GM12878 (cell line): ENCODE results near the gene PNLDC1. TPM values are rescaled to one million over a fixed set of nuclear protein-coding genes. Genes with fewer than 3 reads are reported as not detected.

Experiments
- ATAC-seq: fragments of 200-7000 bp; cut with Tn5 transposase; 3 replicates; pipeline ENCODE4 v1.9.1; 2020; ENCODE audit warnings: mild to moderate bottlenecking, moderate library complexity
- BruUV-seq: library from RNA; stranded (reverse); fragments of 400-500 nt; replicated peaks from 2 replicates; lab custom pipeline; 2021; lab: Mats Ljungman, UMichigan
- CTCF ChIA-PET: fragments of 300-600 bp; sonication (Branson Sonifier 250); formaldehyde crosslinking; extraction: SDS; loops from one replicate; lab custom pipeline; 2021; ENCODE audit warnings: inconsistent platforms; lab: Yijun Ruan, JAX
- POLR2A ChIA-PET: fragments of 350-600 bp; formaldehyde crosslinking; extraction: SDS; loops from one replicate; lab custom pipeline; 2021; ENCODE audit warnings: inconsistent platforms; lab: Charles Lee
- RAD21 ChIA-PET: fragments of 300-600 bp; sonication (Branson Sonifier 250); formaldehyde crosslinking; loops from one replicate; lab custom pipeline; 2023; ENCODE audit warnings: antibody characterized with exemption; ENCODE audit not compliant: unreplicated experiment; lab: Charles Lee
- SMC1A ChIA-PET: fragments of 300-600 bp; sonication (Branson Sonifier 250); formaldehyde crosslinking; loops from one replicate; lab custom pipeline; 2023; ENCODE audit not compliant: unreplicated experiment, uncharacterized antibody; lab: Charles Lee
- DNase-seq: peaks from one replicate; pipeline ENCODE4 v3.0.0-alpha.2; 2011; ENCODE audit warnings: low read depth, low spot score
- FAIRE-seq: peaks from 3 replicates; lab custom pipeline; 2011; peaks lifted over from hg19 to GRCh38; lab: Jason Lieb, UNC
- H2AFZ ChIP-seq: 2 replicates; pipeline ENCODE4 v1.6.0; 2011; ENCODE audit warnings: low read depth, low read length, control low read depth; ENCODE audit not compliant: control insufficient read depth
- H3K27ac ChIP-seq: 2 replicates; pipeline ENCODE4 v1.5.1; 2011; ENCODE audit warnings: control low read depth; ENCODE audit not compliant: control insufficient read depth, insufficient read depth
- H3K27me3 ChIP-seq, 2 experiments: replicated peaks in 1 of 2; 2 replicates each; pipeline versions ENCODE4 v1.6.0 to v1.6.1; 2011; ENCODE audit warnings: low read length in 1 of 2; ENCODE audit not compliant: control insufficient read depth in 2 of 2, insufficient read depth in 2 of 2
- H3K36me3 ChIP-seq, 2 experiments: 2 replicates each; pipeline ENCODE4 v1.5.1; 2011; ENCODE audit warnings: low read length in 1 of 2; ENCODE audit not compliant: control insufficient read depth in 2 of 2, insufficient read depth in 2 of 2
- H3K4me1 ChIP-seq: 2 replicates; pipeline ENCODE4 v1.6.1; 2011; ENCODE audit warnings: mild to moderate bottlenecking, low read length, moderate library complexity, mixed read lengths; ENCODE audit not compliant: control insufficient read depth, insufficient read depth
- H3K4me2 ChIP-seq: 2 replicates; pipeline ENCODE4 v1.6.0; 2011; ENCODE audit warnings: control low read depth; ENCODE audit not compliant: control insufficient read depth, insufficient read depth
- H3K4me3 ChIP-seq: fragments of 200-600 bp; sonication (generic); 2 replicates; pipeline ENCODE4 v1.5.1; 2016
- H3K79me2 ChIP-seq: 2 replicates; pipeline ENCODE4 v1.6.0; 2011; ENCODE audit warnings: low read length; ENCODE audit not compliant: control insufficient read depth, insufficient read depth
- H3K9ac ChIP-seq: 2 replicates; pipeline ENCODE4 v1.8.0; 2011; ENCODE audit warnings: low read length, control low read depth, mixed read lengths; ENCODE audit not compliant: control insufficient read depth, insufficient read depth
- H3K9me3 ChIP-seq: replicated peaks from 3 replicates; pipeline ENCODE4 v1.5.1; 2011; ENCODE audit warnings: mild to moderate bottlenecking, low read length; ENCODE audit not compliant: control insufficient read depth, insufficient read depth
- H4K20me1 ChIP-seq: 2 replicates; pipeline ENCODE4 v1.6.0; 2011; ENCODE audit not compliant: control insufficient read depth, insufficient read depth
- BCL11A ChIP-seq: IDR thresholded peaks from 2 replicates; pipeline ENCODE4 v1.6.1; 2011; ENCODE audit warnings: low read depth, low read length
- CBX3 ChIP-seq: fragments of 200-600 bp; sonication (generic); IDR thresholded peaks from 2 replicates; pipeline ENCODE4 v1.6.1; 2016; ENCODE audit warnings: low read depth, borderline replicate concordance
- CEBPB ChIP-seq, 2 experiments: fragments of 150-350 bp in 1 of 2; IDR thresholded peaks; 2 replicates each; pipeline ENCODE4 v1.6.1; 2012 to 2014; ENCODE audit warnings: low read depth in 2 of 2, low read length in 2 of 2, borderline replicate concordance in 1 of 2, inconsistent platforms in 1 of 2
- EED ChIP-seq: sonication (generic); IDR thresholded peaks from 2 replicates; pipeline ENCODE4 v1.6.1; 2016; ENCODE audit warnings: antibody characterized with exemption, low read depth
- FOS ChIP-seq: IDR thresholded peaks from 3 replicates; pipeline ENCODE4 v1.6.1; 2011; ENCODE audit warnings: borderline replicate concordance; ENCODE audit not compliant: insufficient read length; ENCODE audit errors: extremely low read depth
- HDAC6 ChIP-seq: fragments of 200-600 bp; sonication (generic); IDR thresholded peaks from one replicate; pipeline ENCODE4 v1.8.0; 2017; ENCODE audit warnings: antibody characterized with exemption; ENCODE audit not compliant: unreplicated experiment
- IRF3 ChIP-seq: fragments of 450-650 bp; IDR thresholded peaks from 2 replicates; pipeline ENCODE4 v1.6.1; 2014; ENCODE audit warnings: mild to moderate bottlenecking
- MEF2A ChIP-seq: IDR thresholded peaks from 2 replicates; pipeline ENCODE4 v1.6.1; 2011; ENCODE audit warnings: low read depth, mild to moderate bottlenecking, low read length, moderate library complexity; ENCODE audit not compliant: insufficient read depth
- NR2C1 ChIP-seq: fragments of 450-650 bp; IDR thresholded peaks from 2 replicates; pipeline ENCODE4 v1.6.1; 2017; ENCODE audit warnings: antibody characterized with exemption, mild to moderate bottlenecking, moderate library complexity
- PAX8 ChIP-seq: fragments of 450-650 bp; IDR thresholded peaks from 2 replicates; pipeline ENCODE4 v1.6.1; 2017; ENCODE audit warnings: mild to moderate bottlenecking, moderate library complexity
- PKNOX1 ChIP-seq: fragments of 450-650 bp; IDR thresholded peaks from 2 replicates; pipeline ENCODE4 v1.6.1; 2016; ENCODE audit warnings: mild to moderate bottlenecking
- POLR2AphosphoS2 ChIP-seq: IDR thresholded peaks from 2 replicates; pipeline ENCODE4 v1.6.1; 2011; ENCODE audit warnings: low read depth, mild to moderate bottlenecking, low read length, improper control_type of control experiment, moderate library complexity
- SIN3A ChIP-seq: IDR thresholded peaks from 2 replicates; pipeline ENCODE4 v1.6.1; 2012; ENCODE audit warnings: low read depth, low read length, improper control_type of control experiment
- SMARCA5 ChIP-seq: fragments of 450-650 bp; IDR thresholded peaks from 2 replicates; pipeline ENCODE4 v1.6.1; 2017; ENCODE audit warnings: mild to moderate bottlenecking
- STAT1 ChIP-seq: fragments of 450-650 bp; conservative IDR thresholded peaks from 2 replicates; pipeline ENCODE4 v1.6.1; 2014; ENCODE audit warnings: antibody characterized with exemption, mild to moderate bottlenecking
- TCF12 ChIP-seq: IDR thresholded peaks from 2 replicates; pipeline ENCODE4 v1.6.1; 2011; ENCODE audit warnings: low read depth, mild to moderate bottlenecking, low read length
- TCF7 ChIP-seq: IDR thresholded peaks from 2 replicates; pipeline ENCODE4 v1.6.1; 2014; ENCODE audit warnings: antibody characterized with exemption, borderline replicate concordance
- WRNIP1 ChIP-seq: IDR thresholded peaks from 2 replicates; pipeline ENCODE4 v1.6.1; 2011; ENCODE audit warnings: low read depth, low read length, improper control_type of control experiment, borderline replicate concordance
- WGBS: methylation state at CpG from one replicate; pipeline ENCODE4 v1.1.6; 2016; ENCODE audit warnings: low lambda C conversion rate; ENCODE audit not compliant: insufficient replicate concordance, insufficient coverage; ENCODE audit errors: missing lambda C conversion rate; 5-methylcytosine and 5-hydroxymethylcytosine counted together
- in situ Hi-C: fragments of 300-500 bp; cut with MboI; formaldehyde crosslinking; loops from 9 replicates; pipeline ENCODE4 v1.14.3; 2018; ENCODE audit warnings: mixed read lengths
- intact Hi-C: fragments of 100-400 bp; cut with micrococcal nuclease; formaldehyde crosslinking; loops from one replicate; pipeline ENCODE4 v1.14.2; 2022; ENCODE audit not compliant: unreplicated experiment
- polyA plus RNA-seq, 11 experiments: library from polyadenylated mRNA; depleted of rRNA in 4 of 11; unstranded in 6 of 11; stranded (reverse) in 5 of 11; fragments of >200 nt; fragmentation: Nextera tagmentation in 4 of 11; fragmentation: Illumina TruSeq in 1 of 11; extraction: Ambion mirVana in 4 of 11; extraction: Trizol in 1 of 11; gene quantifications; 1 replicate in 1 of 11; 2 replicates in 10 of 11; pipeline versions ENCODE4 v1.2.1 to v1.2.3, GENCODE V29; 2011 to 2016; ENCODE audit warnings: inconsistent platforms in 2 of 11, missing spikeins in 2 of 11, low read depth in 1 of 11
- total RNA-seq, 4 experiments: library from RNA; depleted of rRNA in 3 of 4; stranded (reverse); fragments of >200 nt in 3 of 4; fragmentation: Illumina TruSeq in 1 of 4; extraction: Trizol in 1 of 4; gene quantifications; 2 replicates each; pipeline versions ENCODE4 v1.2.1 to v1.2.3, GENCODE V29; 2013 to 2021
- TF ChIP-seq, protein P1 (sequence below): fragments of 450-650 bp; IDR thresholded peaks from 2 replicates; pipeline ENCODE4 v1.6.1; 2017; ENCODE audit warnings: mild to moderate bottlenecking, moderate library complexity

Gene PNLDC1
- total and polyA plus RNA-seq, 10 of the 15 experiments (the other 5 are each of a cell fraction or from before 2014, with no cell fraction given) = 0.06 to 0.25 (median 0.09) TPM; not detected in 2

DNA sequence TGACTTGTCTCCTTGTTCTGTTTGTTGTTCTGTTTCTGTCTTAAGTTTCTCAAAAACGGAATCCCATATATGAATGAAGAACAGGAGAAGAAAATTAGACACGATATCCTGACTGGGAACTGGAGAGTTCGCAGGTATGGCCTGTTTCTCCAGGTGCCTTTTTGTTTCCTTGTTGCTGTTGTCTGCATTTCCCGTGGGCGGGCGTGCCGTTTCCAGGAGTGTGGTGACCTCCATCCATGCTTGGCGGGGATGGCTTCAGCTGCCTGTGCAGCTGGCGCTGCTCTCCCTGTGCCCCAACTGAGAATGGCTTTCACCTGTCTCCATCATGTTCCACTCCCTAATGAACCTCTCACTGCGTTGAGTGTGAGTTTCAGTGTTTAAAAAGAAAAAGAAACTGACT lies 4.4 kb downstream of the PNLDC1 start (continued):
- TF ChIP-seq, protein P1, sequence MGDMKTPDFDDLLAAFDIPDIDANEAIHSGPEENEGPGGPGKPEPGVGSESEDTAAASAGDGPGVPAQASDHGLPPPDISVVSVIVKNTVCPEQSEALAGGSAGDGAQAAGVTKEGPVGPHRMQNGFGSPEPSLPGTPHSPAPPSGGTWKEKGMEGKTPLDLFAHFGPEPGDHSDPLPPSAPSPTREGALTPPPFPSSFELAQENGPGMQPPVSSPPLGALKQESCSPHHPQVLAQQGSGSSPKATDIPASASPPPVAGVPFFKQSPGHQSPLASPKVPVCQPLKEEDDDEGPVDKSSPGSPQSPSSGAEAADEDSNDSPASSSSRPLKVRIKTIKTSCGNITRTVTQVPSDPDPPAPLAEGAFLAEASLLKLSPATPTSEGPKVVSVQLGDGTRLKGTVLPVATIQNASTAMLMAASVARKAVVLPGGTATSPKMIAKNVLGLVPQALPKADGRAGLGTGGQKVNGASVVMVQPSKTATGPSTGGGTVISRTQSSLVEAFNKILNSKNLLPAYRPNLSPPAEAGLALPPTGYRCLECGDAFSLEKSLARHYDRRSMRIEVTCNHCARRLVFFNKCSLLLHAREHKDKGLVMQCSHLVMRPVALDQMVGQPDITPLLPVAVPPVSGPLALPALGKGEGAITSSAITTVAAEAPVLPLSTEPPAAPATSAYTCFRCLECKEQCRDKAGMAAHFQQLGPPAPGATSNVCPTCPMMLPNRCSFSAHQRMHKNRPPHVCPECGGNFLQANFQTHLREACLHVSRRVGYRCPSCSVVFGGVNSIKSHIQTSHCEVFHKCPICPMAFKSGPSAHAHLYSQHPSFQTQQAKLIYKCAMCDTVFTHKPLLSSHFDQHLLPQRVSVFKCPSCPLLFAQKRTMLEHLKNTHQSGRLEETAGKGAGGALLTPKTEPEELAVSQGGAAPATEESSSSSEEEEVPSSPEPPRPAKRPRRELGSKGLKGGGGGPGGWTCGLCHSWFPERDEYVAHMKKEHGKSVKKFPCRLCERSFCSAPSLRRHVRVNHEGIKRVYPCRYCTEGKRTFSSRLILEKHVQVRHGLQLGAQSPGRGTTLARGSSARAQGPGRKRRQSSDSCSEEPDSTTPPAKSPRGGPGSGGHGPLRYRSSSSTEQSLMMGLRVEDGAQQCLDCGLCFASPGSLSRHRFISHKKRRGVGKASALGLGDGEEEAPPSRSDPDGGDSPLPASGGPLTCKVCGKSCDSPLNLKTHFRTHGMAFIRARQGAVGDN = no peak
- TF ChIP-seq POLR2AphosphoS2 (no peak), TCF12 (no peak), EED (no peak), MEF2A (no peak), WRNIP1 (no peak), NR2C1 (no peak)

DNA sequence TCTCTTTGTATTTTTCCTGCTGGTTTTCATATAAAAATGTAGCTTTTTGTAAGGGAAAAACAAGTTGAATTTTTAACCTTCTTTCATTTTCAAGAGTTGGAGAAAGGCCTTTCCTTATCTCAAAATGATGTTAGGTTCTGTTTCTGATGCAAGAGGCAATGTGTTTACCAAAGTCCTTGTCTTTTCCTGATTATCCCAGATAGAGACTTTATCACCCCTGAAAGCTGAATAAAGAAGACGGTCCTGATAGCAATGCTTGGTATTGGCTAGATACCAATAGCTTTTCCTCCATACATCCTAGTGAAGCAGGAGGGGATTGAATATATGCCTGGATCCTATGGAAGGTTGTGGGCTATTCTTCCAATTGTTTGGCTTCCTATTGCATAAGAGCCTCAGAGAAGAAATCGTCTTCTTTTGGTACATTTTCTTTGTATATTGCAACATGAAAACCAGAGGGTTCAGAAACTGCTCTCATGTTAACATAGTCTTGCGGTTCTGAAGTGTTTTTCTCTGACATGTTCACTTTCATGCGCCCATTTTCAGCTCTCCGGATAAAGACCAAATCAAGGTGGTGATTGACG lies 5.5 kb downstream of the PNLDC1 start:
- SMC1A ChIA-PET = interaction anchor here (0.7 to 1.6 kb wide), 2 partner anchors 14 to 24 kb away, joined by 3 to 6 read pairs; no protein-coding TSS in a partner anchor
- in situ Hi-C loops = no loop called here
- no peaks in the 10 kb centered on the region for H3K4me1 ChIP-seq
- no peak overlapping the region for H2AFZ ChIP-seq
- TF ChIP-seq PKNOX1 = no peak
- TF ChIP-seq IRF3 = no peak
- TF ChIP-seq FOS = no peak
- TF ChIP-seq CEBPB (IDR thresholded peaks at IDR 0.05; ENCODE audit: borderline replicate concordance in 1 of 2, low read depth in 2 of 2, low read length in 2 of 2) = no peak
- no peak for TF ChIP-seq PAX8
- no peak for TF ChIP-seq TCF7
- TF ChIP-seq SIN3A = no peak
- no peak for TF ChIP-seq CBX3
- no peak for TF ChIP-seq SMARCA5
- TF ChIP-seq BCL11A = no peak
- TF ChIP-seq STAT1 = no peak
- TF ChIP-seq HDAC6 = no peak
- no peak for TF ChIP-seq MEF2A
- BruUV-seq = no TSS peak
- no peak overlapping the region for H3K9ac ChIP-seq
- H3K79me2 ChIP-seq = no peaks in the 10 kb centered on the region
- 92% methylated on average over 6 of the region's 6 CpGs for WGBS
- H3K4me2 ChIP-seq = no peak overlapping the region
- intact Hi-C loops = no loop called here
- FAIRE-seq (no peak), ATAC-seq (no peak), DNase-seq (no peak)
- H3K9me3 ChIP-seq = no peaks in the 10 kb centered on the region
- H3K27ac ChIP-seq = no peak overlapping the region
- no peaks in the 10 kb centered on the region for H3K27me3 ChIP-seq
- POLR2A ChIA-PET = no interaction called here
- H3K4me3 ChIP-seq = no peak overlapping the region
- H4K20me1 ChIP-seq = no peaks in the 10 kb centered on the region
- H3K36me3 ChIP-seq = no peaks in the 10 kb centered on the region
- CTCF ChIA-PET = interaction anchor here (1.0 to 1.6 kb wide), 2 partner anchors 9 to 16 kb away, joined by 5 read pairs; partner anchors contain the start of genes MRPL18 and TCP1
- RAD21 ChIA-PET = no interaction called here
